ENCODE measurements around the gene NYAP1. TPM values are rescaled to one million over a fixed set of nuclear protein-coding genes. Genes with fewer than 3 reads are reported as not detected.
"Not testable (repeated sequence)": the region's sequence is repeated elsewhere in the genome, so short reads cannot be mapped to it uniquely, and the experiment has no call there.

The NYAP1 gene
- total RNA-seq, 1 donor from 2014 or later, result 1.2 TPM

GRCh38 chr7:100509231-100509630, 25.5 kb downstream of the NYAP1 start:
- DNase-seq (ENCODE audit: low spot score), result no peak

- DNase-seq (ENCODE audit: low spot score), result no peak
Observed at GRCh38 chr7:100510437-100511239, 26.9 kb downstream of the NYAP1 start.

- no peak for DNase-seq (ENCODE audit: low spot score)
Observed at GRCh38 chr7:100513212-100513810, 29.6 kb downstream of the NYAP1 start.

GRCh38 chr7:100515072-100515532, 31.4 kb downstream of the NYAP1 start:
- DNase-seq (ENCODE audit: low spot score), result no peak

GRCh38 chr7:100516135-100516812, 32.5 kb downstream of the NYAP1 start:
- DNase-seq (ENCODE audit: low spot score), result no peak

- DNase-seq (ENCODE audit: low spot score), result no peak
Observed at GRCh38 chr7:100517305-100517704, 33.6 kb downstream of the NYAP1 start.

- DNase-seq (ENCODE audit: low spot score), result no peak
Observed at GRCh38 chr7:100519580-100519979, 35.9 kb downstream of the NYAP1 start.

GRCh38 chr7:100520138-100520537, 36.4 kb downstream of the NYAP1 start:
- no peak for DNase-seq (ENCODE audit: low spot score)

- no peak for DNase-seq (ENCODE audit: low spot score)
Observed at GRCh38 chr7:100521076-100521475, 37.3 kb downstream of the NYAP1 start.

- DNase-seq (ENCODE audit: low spot score), result not testable (repeated sequence)
Observed at GRCh38 chr7:100521909-100522593, 38.3 kb downstream of the NYAP1 start.

GRCh38 chr7:100523192-100523591, 39.5 kb downstream of the NYAP1 start:
- DNase-seq (ENCODE audit: low spot score), result not testable (repeated sequence)

GRCh38 chr7:100528108-100528866, 44.6 kb downstream of the NYAP1 start:
- not testable (repeated sequence) for DNase-seq (ENCODE audit: low spot score)

- DNase-seq (ENCODE audit: low spot score), result no peak
Observed at GRCh38 chr7:100532165-100533022, 48.7 kb downstream of the NYAP1 start.

GRCh38 chr7:100535982-100536381, 52.3 kb downstream of the NYAP1 start:
- not testable (repeated sequence) for DNase-seq (ENCODE audit: low spot score)

- not testable (repeated sequence) for DNase-seq (ENCODE audit: low spot score)
Observed at GRCh38 chr7:100536695-100537094, 53.0 kb downstream of the NYAP1 start.

GRCh38 chr7:100538348-100538653, 54.6 kb downstream of the NYAP1 start:
- no peak for DNase-seq (ENCODE audit: low spot score)

- peak; percentile 100 for DNase-seq (ENCODE audit: low spot score)
Observed at GRCh38 chr7:100538654-100539435, 55.1 kb downstream of the NYAP1 start, which contains the start of gene AGFG2. AGFG2 (plus strand) TSS chr7:100539203; CDS start chr7:100539347, 144 bp downstream.

GRCh38 chr7:100539436-100540006, 55.8 kb downstream of the NYAP1 start:
- no peak for DNase-seq (ENCODE audit: low spot score)

Measured in mesenteric fat pad (tissue), 1 donor.